Duodenal mucosa (tissue), 2 donors: ENCODE data around the gene SLC6A4.

Experiments used
- H3K27ac ChIP-seq: one replicate; pipeline ENCODE4 v1.7.0; 2013; ENCODE audit warnings: low read depth, low read length
- H3K27me3 ChIP-seq, 2 donors: one replicate each; pipeline ENCODE4 v1.7.0; 2013; ENCODE audit warnings: low read length in 2 of 2, control low read depth in 1 of 2; ENCODE audit not compliant: insufficient read depth in 2 of 2, control insufficient read depth in 1 of 2
- H3K36me3 ChIP-seq, 2 donors: one replicate each; pipeline ENCODE4 v1.7.0; 2013; ENCODE audit warnings: low read length in 2 of 2, control low read depth in 1 of 2; ENCODE audit not compliant: insufficient read depth in 2 of 2, control insufficient read depth in 1 of 2
- H3K4me1 ChIP-seq, 2 donors: one replicate each; pipeline ENCODE4 v1.7.0; 2013; ENCODE audit warnings: low read length in 2 of 2, control low read depth in 1 of 2; ENCODE audit not compliant: insufficient read depth in 2 of 2, control insufficient read depth in 1 of 2
- H3K4me3 ChIP-seq, 2 donors: one replicate each; pipeline ENCODE4 v1.7.0; 2013; ENCODE audit warnings: low read length in 2 of 2, low read depth in 1 of 2
- H3K9ac ChIP-seq, 2 donors: one replicate each; pipeline ENCODE4 v1.7.0; 2013; ENCODE audit warnings: low read length in 2 of 2, low read depth in 1 of 2
- H3K9me3 ChIP-seq, 2 donors: one replicate each; pipeline ENCODE4 v1.7.0; 2013; ENCODE audit warnings: low read length in 2 of 2, control low read depth in 1 of 2; ENCODE audit not compliant: control insufficient read depth in 1 of 2

Gene SLC6A4

DNA sequence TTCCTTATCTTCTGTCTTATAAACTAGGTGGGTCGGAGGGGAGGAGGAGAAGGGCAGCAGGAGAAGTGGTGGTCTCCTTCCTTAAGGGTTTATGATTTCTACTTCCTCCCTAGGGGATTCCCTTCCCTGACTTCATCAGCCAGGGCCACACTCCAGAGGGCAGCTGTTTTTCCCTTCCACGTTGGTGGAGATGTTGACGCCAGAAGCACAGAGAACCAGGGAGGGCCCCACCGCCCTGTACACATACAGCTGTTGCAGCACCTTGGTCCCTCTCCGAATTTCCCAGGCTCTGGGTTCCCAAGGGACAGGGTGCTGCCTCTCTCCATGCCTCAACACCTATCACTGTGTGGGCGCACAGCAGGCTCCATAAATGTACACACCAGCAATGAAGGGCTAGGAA, 5.6 kb upstream of the SLC6A4 start:
- Histone ChIP-seq H3K36me3 (no peaks in the 10 kb centered on the region), H3K27ac (no peak overlapping the region), H3K27me3 (peaks cover 23 to 25% of the 10 kb centered on the region in 2 donors), H3K9me3 (no peaks in the 10 kb centered on the region), H3K9ac (no peak overlapping the region), H3K4me3 (no peak overlapping the region), H3K4me1 (peaks cover 11% of the 10 kb centered on the region in 2 donors)

DNA sequence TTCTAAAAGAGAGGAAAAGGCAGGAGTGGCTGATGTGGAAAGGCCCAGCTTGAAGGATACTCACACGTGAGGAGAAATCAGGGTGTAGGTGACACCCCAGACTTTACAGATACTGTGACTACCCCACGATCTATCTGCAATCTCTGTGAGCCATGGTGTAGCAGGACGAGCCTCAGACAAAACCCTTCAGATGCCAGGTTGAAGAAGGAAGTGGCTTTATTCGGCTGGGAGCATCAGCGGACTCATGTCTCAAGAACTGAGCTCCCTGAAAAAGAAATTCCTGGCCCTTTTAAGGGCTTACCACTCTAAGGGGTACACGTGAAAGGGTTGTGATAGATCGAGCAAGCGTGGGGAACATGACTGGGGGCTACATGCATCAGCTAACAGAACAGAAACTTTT, 4.7 kb upstream of the SLC6A4 start:
- no peak overlapping the region for H3K9ac ChIP-seq
- no peaks in the 10 kb centered on the region for H3K36me3 ChIP-seq
- no peak overlapping the region for H3K4me3 ChIP-seq
- H3K27me3 ChIP-seq = peaks cover 31 to 32% of the 10 kb centered on the region in 2 donors
- H3K27ac ChIP-seq = no peak overlapping the region
- H3K4me1 ChIP-seq = peaks cover 16 to 18% of the 10 kb centered on the region in 2 donors
- H3K9me3 ChIP-seq = no peaks in the 10 kb centered on the region

DNA sequence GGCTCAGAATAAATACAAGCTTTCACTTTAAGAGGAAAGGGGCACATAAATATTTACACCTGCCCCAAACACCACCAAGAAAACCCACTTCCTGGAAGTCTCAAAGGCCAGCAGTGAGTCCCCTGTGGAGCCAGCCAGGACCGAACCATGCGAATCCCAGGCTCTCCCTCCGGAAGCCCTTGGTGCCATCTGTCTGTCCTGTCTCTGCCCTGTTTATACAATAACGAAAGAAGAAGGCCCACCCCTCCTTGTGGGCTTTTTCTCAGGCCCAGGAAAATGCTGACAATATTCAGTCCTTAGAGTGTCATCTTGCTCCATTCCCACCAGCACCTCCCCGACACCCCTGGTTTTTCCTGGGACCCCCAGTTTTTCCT, 3.6 kb upstream of the SLC6A4 start:
- Histone ChIP-seq H3K36me3 (no peaks in the 10 kb centered on the region), H3K4me1 (peaks cover 20 to 21% of the 10 kb centered on the region in 2 donors), H3K9ac (no peak overlapping the region), H3K9me3 (no peaks in the 10 kb centered on the region), H3K27me3 (peaks cover 37 to 42% of the 10 kb centered on the region in 2 donors), H3K27ac (no peak overlapping the region), H3K4me3 (no peak overlapping the region)

DNA sequence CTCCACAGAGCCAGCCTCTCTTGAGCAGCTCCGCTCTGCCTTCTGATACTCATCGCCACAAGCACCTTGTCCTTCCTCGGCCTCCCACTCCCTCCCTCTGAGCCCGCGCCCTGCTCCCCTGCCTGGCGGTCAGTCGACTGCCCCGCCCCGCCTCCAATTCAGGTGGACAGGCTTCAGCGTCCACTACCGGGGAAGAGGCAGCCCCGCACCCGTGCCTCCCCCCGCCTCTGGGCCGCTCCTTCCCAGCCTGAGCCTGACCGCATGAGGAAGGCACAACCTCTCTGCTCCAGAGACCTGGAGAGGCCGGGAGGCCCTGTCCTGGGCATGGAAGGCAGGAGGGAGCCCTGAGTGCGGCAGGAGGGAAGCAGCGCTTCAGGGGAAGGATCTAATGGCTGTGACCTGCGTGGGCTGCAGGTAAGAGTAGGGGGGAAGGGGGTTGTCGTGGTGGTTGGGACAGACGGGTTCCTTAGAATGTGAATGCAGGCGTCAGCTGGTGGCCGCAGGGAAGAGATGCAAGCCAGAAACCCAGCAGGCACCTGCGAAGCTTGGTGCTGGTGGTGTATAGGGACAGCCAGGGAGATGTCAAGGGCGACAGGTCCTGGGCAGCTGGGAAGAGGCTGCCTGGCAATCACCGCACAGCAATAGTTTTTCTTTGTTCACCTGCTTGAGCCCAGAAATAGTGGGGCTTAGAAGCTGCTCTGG, 3.0 kb upstream of the SLC6A4 start:
- Histone ChIP-seq H3K36me3 (no peaks in the 10 kb centered on the region), H3K27ac (no peak overlapping the region), H3K27me3 (peaks cover 38 to 42% of the 10 kb centered on the region in 2 donors), H3K9ac (no peak overlapping the region), H3K4me1 (peaks cover 20 to 21% of the 10 kb centered on the region in 2 donors), H3K4me3 (no peak overlapping the region), H3K9me3 (no peaks in the 10 kb centered on the region)

DNA sequence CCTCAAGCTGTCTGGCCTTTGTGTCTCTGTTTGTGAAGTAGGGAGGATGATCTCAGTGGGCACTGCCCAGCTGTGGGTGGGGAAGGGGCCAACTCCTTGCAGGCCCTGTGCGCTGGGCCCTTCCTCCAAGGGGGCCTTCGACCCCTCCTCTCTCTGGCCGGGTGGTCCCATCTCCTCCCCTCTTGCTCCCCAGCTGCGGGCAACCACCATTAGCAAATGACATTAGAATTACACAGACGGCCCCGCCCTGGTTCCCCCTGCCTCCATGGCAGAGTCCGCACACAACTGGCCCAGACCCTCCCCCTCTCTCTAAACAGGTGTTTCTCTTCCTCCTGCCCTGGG, 2.5 kb upstream of the SLC6A4 start:
- H3K9ac ChIP-seq = no peak overlapping the region
- no peak overlapping the region for H3K4me3 ChIP-seq
- H3K27ac ChIP-seq = no peak overlapping the region
- H3K27me3 ChIP-seq = peaks cover 38 to 42% of the 10 kb centered on the region in 2 donors
- H3K36me3 ChIP-seq = no peaks in the 10 kb centered on the region
- H3K9me3 ChIP-seq = no peaks in the 10 kb centered on the region
- H3K4me1 ChIP-seq = peaks cover 20 to 21% of the 10 kb centered on the region in 2 donors

DNA sequence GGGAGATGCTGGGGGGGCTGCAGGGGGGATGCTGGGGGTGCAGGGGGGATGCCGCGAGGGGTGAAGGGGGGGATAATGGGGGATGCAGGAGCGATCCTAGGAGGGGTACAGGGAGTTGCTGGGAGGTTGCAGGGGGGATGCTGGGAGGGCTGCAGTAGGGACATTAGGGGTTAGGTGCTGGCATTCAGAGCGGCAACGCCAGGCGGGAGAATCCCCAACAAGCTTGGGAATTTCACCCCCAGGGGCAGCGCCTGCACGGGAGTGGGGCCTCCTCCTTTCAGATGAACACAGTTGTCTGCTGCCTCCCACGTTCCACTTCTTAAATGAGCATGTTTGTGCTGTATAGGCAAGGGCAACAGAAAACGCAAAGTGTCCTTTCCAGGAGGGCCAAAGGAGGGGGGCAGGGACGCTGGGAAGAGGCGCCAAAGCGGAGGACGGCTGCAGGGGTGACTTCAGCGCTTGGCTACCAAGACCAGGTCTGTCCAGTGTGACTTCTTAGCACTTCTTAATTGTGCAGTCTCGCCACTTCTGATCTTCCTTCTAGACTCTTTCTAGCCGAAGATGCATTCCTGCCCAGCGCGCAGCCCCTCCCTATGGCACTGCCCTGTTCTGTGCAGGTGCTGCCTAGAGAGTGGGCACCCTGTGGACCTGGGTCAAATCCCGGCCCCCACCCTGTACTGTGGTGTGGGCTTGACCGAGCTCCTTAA, 2.0 kb upstream of the SLC6A4 start:
- Histone ChIP-seq H3K36me3 (no peaks in the 10 kb centered on the region), H3K27ac (no peak overlapping the region), H3K4me3 (no peak overlapping the region), H3K9ac (no peak overlapping the region), H3K27me3 (peaks cover 42 to 43% of the 10 kb centered on the region in 2 donors), H3K4me1 (peaks cover 20 to 21% of the 10 kb centered on the region in 2 donors), H3K9me3 (no peaks in the 10 kb centered on the region)

DNA sequence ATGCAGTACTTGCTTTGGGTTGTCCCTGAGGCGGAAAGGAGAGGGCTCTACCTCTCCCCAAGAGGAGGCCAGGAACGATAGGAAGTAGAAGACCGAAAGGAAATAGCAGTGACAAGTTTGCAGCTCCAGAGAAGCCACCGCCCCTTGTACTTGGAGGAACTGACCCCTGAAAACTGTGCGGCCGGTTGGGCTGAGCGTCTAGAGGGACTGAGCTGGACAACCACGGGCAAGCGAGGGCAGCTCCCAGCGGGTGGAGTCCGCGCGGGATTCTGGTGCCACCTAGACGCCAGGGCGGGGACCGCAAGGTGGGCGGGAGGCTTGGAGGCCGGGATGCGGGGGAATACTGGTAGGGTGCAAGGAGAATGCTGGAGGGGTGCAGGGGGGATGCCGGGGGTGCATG, 1.3 kb upstream of the SLC6A4 start:
- Histone ChIP-seq H3K9ac (no peak overlapping the region), H3K9me3 (no peaks in the 10 kb centered on the region), H3K27me3 (peaks cover 45 to 47% of the 10 kb centered on the region in 2 donors), H3K27ac (no peak overlapping the region), H3K36me3 (no peaks in the 10 kb centered on the region), H3K4me3 (peak overlapping the region; percentile 30 to 43), H3K4me1 (peaks cover 20 to 21% of the 10 kb centered on the region in 2 donors)

DNA sequence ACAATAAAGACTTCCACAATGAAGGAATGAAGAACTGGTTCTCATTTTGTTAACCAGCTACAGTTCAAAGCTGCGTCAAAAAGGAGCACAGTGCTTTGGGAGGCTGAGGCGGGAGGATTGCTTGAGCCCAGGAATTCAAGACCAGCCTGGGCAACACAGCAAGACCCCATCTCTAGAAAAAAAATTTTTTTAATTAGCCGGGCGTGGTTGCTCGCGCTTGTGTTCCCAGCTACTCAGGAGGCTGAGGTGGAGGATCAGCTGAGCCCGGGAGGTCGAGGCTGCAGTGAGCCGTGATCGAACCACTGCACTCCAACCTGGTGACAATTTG, 764 bp upstream of the SLC6A4 start:
- H3K27me3 ChIP-seq = peaks cover 45 to 47% of the 10 kb centered on the region in 2 donors
- no peak overlapping the region for H3K9ac ChIP-seq
- peak overlapping the region; percentile 58 to 69 for H3K4me3 ChIP-seq
- H3K36me3 ChIP-seq = no peaks in the 10 kb centered on the region
- peaks cover 20 to 21% of the 10 kb centered on the region in 2 donors for H3K4me1 ChIP-seq
- H3K9me3 ChIP-seq = no peaks in the 10 kb centered on the region
- H3K27ac ChIP-seq = no peak overlapping the region

DNA sequence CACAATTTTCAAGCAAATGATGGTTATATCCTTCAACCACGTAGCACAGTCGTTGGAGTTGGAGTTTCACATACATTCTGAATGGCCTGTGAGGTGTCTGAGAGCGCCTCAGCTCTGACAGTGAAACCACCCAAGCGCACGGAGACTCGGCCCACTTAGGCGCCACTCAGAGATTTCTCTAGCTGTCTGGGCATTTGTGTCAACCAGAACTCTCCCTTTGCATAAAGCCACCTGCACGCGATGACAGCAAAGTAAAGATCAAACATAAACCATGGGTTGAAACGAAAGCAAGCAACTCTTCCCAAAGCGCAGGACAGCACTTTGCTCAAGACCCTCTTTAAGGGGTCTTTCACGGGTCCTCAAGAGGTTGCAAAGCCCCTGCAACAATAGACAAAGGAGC, 533 bp downstream of the SLC6A4 start:
- peak overlapping the region; percentile 38 to 69 for H3K4me3 ChIP-seq
- H3K27me3 ChIP-seq = peaks cover 47 to 49% of the 10 kb centered on the region in 2 donors
- peaks cover 20 to 21% of the 10 kb centered on the region in 2 donors for H3K4me1 ChIP-seq
- no peaks in the 10 kb centered on the region for H3K36me3 ChIP-seq
- no peaks in the 10 kb centered on the region for H3K9me3 ChIP-seq
- H3K9ac ChIP-seq = no peak overlapping the region
- no peak overlapping the region for H3K27ac ChIP-seq

DNA sequence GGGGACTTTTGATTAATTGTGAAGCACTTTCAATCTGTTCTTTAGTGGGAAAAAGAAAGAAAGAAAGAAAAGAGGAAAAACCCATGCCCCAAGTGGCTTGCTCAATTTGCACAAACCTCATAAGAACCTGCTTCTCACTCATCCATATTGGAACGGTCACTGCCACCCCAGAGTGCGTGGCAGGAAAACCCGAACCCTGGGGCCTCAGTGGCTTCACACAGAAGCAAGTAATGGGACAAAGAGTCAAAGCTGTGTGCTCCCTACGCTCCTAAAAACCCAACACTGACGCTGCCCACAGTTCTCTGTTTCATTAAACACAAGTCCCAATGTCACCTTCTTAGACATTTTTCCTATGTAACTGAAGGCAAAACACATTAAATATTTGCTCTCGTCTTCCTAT, 1.2 kb downstream of the SLC6A4 start:
- Histone ChIP-seq H3K27me3 (peaks cover 47 to 49% of the 10 kb centered on the region in 2 donors), H3K9me3 (no peaks in the 10 kb centered on the region), H3K27ac (no peak overlapping the region), H3K4me3 (no peak overlapping the region), H3K36me3 (no peaks in the 10 kb centered on the region), H3K4me1 (peaks cover 20 to 21% of the 10 kb centered on the region in 2 donors), H3K9ac (no peak overlapping the region)
